ENCODE data around the gene CENPS. TPM values are rescaled to one million over a fixed set of nuclear protein-coding genes. Genes with fewer than 3 reads are reported as not detected.
"Not testable (repeated sequence)": the region's sequence is repeated elsewhere in the genome, so short reads cannot be mapped to it uniquely, and the experiment has no call there.

Gene CENPS
- total RNA-seq, 4 donors from 2014 or later, result 2.6 to 15.4 (median 6.2) TPM

GRCh38 chr1:10401281-10401680 is 29.0 kb upstream of the CENPS start:
- H3K27ac ChIP-seq, result no peak overlapping the region
- no peaks in the 10 kb centered on the region for H3K9me3 ChIP-seq
- H3K4me3 ChIP-seq, result no peak overlapping the region
- no peaks in the 10 kb centered on the region for H3K36me3 ChIP-seq
- H3K4me1 ChIP-seq, result no peaks in the 10 kb centered on the region
- no peaks in the 10 kb centered on the region for H3K27me3 ChIP-seq
- intact Hi-C loops (cut with DNase I; ENCODE audit: low total_unique reads), result no loop called here
- no peak for TF ChIP-seq POLR2A (IDR thresholded peaks at IDR 0.05)
- no peak for TF ChIP-seq CTCF (IDR thresholded peaks at IDR 0.05)
- DNase-seq, result no peak

- TF ChIP-seq POLR2A (IDR thresholded peaks at IDR 0.05) (no peak), CTCF (IDR thresholded peaks at IDR 0.05) (no peak)
- no peak for DNase-seq
- no peak overlapping the region for H3K27ac ChIP-seq
- intact Hi-C loops (cut with DNase I; ENCODE audit: low total_unique reads), result no loop called here
- H3K4me3 ChIP-seq, result no peak overlapping the region
- no peaks in the 10 kb centered on the region for H3K9me3 ChIP-seq
- H3K27me3 ChIP-seq, result no peaks in the 10 kb centered on the region
- no peaks in the 10 kb centered on the region for H3K4me1 ChIP-seq
- no peaks in the 10 kb centered on the region for H3K36me3 ChIP-seq
Measured at GRCh38 chr1:10402729-10403274, 27.4 kb upstream of the CENPS start.

- no peak overlapping the region for H3K4me3 ChIP-seq
- no peaks in the 10 kb centered on the region for H3K36me3 ChIP-seq
- TF ChIP-seq POLR2A (IDR thresholded peaks at IDR 0.05), result no peak
- TF ChIP-seq CTCF (IDR thresholded peaks at IDR 0.05), result no peak
- intact Hi-C loops (cut with DNase I; ENCODE audit: low total_unique reads), result no loop called here
- no peak overlapping the region for H3K27ac ChIP-seq
- no peaks in the 10 kb centered on the region for H3K9me3 ChIP-seq
- DNase-seq, result no peak
- H3K4me1 ChIP-seq, result no peaks in the 10 kb centered on the region
- no peaks in the 10 kb centered on the region for H3K27me3 ChIP-seq
Measured at GRCh38 chr1:10407201-10407600, 23.0 kb upstream of the CENPS start.

- intact Hi-C loops (cut with DNase I; ENCODE audit: low total_unique reads), result no loop called here
- no peak overlapping the region for H3K4me3 ChIP-seq
- H3K27ac ChIP-seq, result no peak overlapping the region
- H3K36me3 ChIP-seq, result no peaks in the 10 kb centered on the region
- H3K4me1 ChIP-seq, result no peaks in the 10 kb centered on the region
- TF ChIP-seq POLR2A (IDR thresholded peaks at IDR 0.05) (no peak), CTCF (IDR thresholded peaks at IDR 0.05) (no peak)
- no peak for DNase-seq
- no peaks in the 10 kb centered on the region for H3K27me3 ChIP-seq
- no peaks in the 10 kb centered on the region for H3K9me3 ChIP-seq
Measured at GRCh38 chr1:10415211-10415930, 14.9 kb upstream of the CENPS start.

- H3K36me3 ChIP-seq; H3K27me3 ChIP-seq; H3K4me3 ChIP-seq; H3K4me1 ChIP-seq; H3K9me3 ChIP-seq; DNase-seq; H3K27ac ChIP-seq; intact Hi-C loops (cut with DNase I; ENCODE audit: low total_unique reads): not testable (repeated sequence)
Measured at GRCh38 chr1:10415967-10416366, 14.3 kb upstream of the CENPS start.

- intact Hi-C loops (cut with DNase I; ENCODE audit: low total_unique reads); H3K36me3 ChIP-seq; H3K4me3 ChIP-seq: not testable (repeated sequence)
Measured at GRCh38 chr1:10418741-10419140, 11.5 kb upstream of the CENPS start.

More at GRCh38 chr1:10418741-10419140, 11.5 kb upstream of the CENPS start:
- H3K27me3 ChIP-seq, DNase-seq, H3K4me1 ChIP-seq, H3K9me3 ChIP-seq, H3K27ac ChIP-seq: not testable (repeated sequence)
